ENCODE results near the gene CHST7. TPM values are rescaled to one million over a fixed set of nuclear protein-coding genes. Genes with fewer than 3 reads are reported as not detected.

The CHST7 gene
- total RNA-seq, 2 experiments from 2014 or later: 4.0 to 4.6 TPM

DNA sequence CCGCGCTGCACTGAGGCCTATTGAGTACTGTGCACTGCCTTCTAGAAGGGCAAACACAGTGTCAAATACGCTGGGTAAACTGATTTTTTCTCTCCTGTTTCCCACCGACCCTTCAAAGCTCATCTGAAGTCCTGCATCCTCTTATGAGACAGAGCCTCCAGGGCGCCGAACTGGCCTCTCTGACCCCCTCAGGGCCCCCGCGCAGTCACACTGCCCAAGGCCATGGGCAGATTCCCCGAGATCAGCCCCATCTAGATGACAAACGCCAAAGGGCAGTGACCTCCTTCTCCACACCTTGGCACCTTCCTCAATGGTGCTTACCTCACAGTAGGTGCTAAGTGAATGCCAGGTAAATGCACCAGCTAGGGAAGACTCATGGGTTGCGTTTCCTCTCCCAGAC is 34.4 kb downstream of the CHST7 start:
- no peaks in the 10 kb centered on the region for H3K36me3 ChIP-seq (ENCODE audit: insufficient read depth, low read length)
- H3K4me3 ChIP-seq (ENCODE audit: low read length): no peak overlapping the region
- no peaks in the 10 kb centered on the region for H3K9me3 ChIP-seq (ENCODE audit: control insufficient read depth in 1 of 2, insufficient read depth in 1 of 2, low read length in 2 of 2)
- no peak for TF ChIP-seq CTCF (IDR thresholded peaks at IDR 0.05)
- Mint-ChIP-seq H3K36me3 (ENCODE audit: low read depth) (no peaks in the 10 kb centered on the region), H3K27me3 (no peaks in the 10 kb centered on the region), H3K4me1 (ENCODE audit: low read depth) (peaks cover 28% of the 10 kb centered on the region), H3K27ac (no peak overlapping the region), H3K4me3 (no peak overlapping the region), H3K9me3 (no peaks in the 10 kb centered on the region)
- H3K27me3 ChIP-seq (ENCODE audit: control insufficient read depth in 1 of 2, insufficient read depth in 2 of 2, low read length in 2 of 2): no peaks in the 10 kb centered on the region
- CTCF ChIA-PET: no interaction called here
- no peak overlapping the region for H3K27ac ChIP-seq (ENCODE audit: low read depth in 1 of 2, low read length in 2 of 2)
- ATAC-seq (ENCODE audit: poor library complexity) (no peak), DNase-seq (no peak)
- POLR2A ChIA-PET: no interaction called here
- peaks cover 22% of the 10 kb centered on the region for H3K4me1 ChIP-seq (ENCODE audit: insufficient read depth, low read length)
- intact Hi-C loops (cut with DNase I, micrococcal nuclease): no loop called here

GRCh38 chrX:46610070-46610658 is 36.6 kb downstream of the CHST7 start:
- no peak overlapping the region for H3K4me3 Mint-ChIP-seq
- peak in 1 of 14 experiments; percentile 27 for DNase-seq
- ATAC-seq (ENCODE audit: poor library complexity): no peak
- H3K9me3 Mint-ChIP-seq: no peaks in the 10 kb centered on the region
- Histone ChIP-seq H3K9me3 (ENCODE audit: control insufficient read depth in 1 of 2, insufficient read depth in 1 of 2, low read length in 2 of 2) (no peaks in the 10 kb centered on the region), H3K4me1 (ENCODE audit: insufficient read depth, low read length) (peaks cover 26% of the 10 kb centered on the region), H3K27me3 (ENCODE audit: control insufficient read depth in 1 of 2, insufficient read depth in 2 of 2, low read length in 2 of 2) (no peaks in the 10 kb centered on the region), H3K36me3 (ENCODE audit: insufficient read depth, low read length) (no peaks in the 10 kb centered on the region), H3K4me3 (ENCODE audit: low read length) (no peak overlapping the region), H3K27ac (ENCODE audit: low read depth in 1 of 2, low read length in 2 of 2) (no peak overlapping the region)
- H3K36me3 Mint-ChIP-seq (ENCODE audit: low read depth): no peaks in the 10 kb centered on the region
- H3K27ac Mint-ChIP-seq: no peak overlapping the region
- POLR2A ChIA-PET: interaction anchor here (0.8 to 1.9 kb wide), 4 partner anchors 17 to 36 kb away, joined by 3 to 6 read pairs (median 3); no protein-coding TSS in a partner anchor
- no peaks in the 10 kb centered on the region for H3K27me3 Mint-ChIP-seq
- peaks cover 40% of the 10 kb centered on the region for H3K4me1 Mint-ChIP-seq (ENCODE audit: low read depth)
- intact Hi-C loops (cut with DNase I, micrococcal nuclease): no loop called here
- CTCF ChIA-PET: no interaction called here
- no peak for TF ChIP-seq CTCF (IDR thresholded peaks at IDR 0.05)

DNA sequence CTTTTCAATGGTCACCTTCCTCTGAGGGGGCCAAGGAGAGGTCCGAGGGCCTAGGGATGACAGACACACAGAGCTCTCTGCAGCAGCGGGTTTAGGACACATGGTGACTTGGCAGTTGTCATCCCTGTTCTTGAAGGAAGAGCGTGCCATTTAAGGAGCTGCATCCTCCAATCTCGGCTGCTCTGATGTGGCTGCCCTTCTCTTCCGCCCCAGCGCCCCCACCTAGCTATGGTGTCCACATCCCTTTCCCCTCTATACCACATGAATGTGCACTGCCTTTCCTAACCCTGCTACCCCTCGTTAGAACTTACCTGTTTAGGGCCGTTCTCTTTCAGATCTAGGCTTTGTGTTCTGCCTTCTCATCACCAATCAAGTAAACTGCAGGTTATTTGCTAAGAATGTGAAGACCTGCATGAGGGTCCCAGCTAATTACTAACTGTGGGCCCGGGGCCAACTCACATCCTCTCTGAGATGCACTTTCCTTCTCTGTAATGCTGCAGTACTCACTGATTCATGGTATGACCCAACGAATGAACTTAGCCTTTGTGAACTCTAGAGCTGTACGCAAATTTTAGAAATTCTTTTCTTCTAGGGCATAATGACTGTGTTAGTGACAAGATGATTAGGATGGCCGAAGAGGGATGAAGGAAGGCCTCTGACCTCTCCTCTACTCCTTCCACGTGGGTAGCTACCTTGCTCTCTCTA is 38.2 kb downstream of the CHST7 start:
- peak overlapping the region; percentile 81 for H3K4me3 Mint-ChIP-seq
- H3K4me1 Mint-ChIP-seq (ENCODE audit: low read depth): peaks cover 40% of the 10 kb centered on the region
- Histone ChIP-seq H3K27me3 (ENCODE audit: control insufficient read depth in 1 of 2, insufficient read depth in 2 of 2, low read length in 2 of 2) (no peaks in the 10 kb centered on the region), H3K9me3 (ENCODE audit: control insufficient read depth in 1 of 2, insufficient read depth in 1 of 2, low read length in 2 of 2) (no peaks in the 10 kb centered on the region), H3K36me3 (ENCODE audit: insufficient read depth, low read length) (no peaks in the 10 kb centered on the region), H3K4me3 (ENCODE audit: low read length) (peak overlapping the region; percentile 16), H3K27ac (ENCODE audit: low read depth in 1 of 2, low read length in 2 of 2) (no peak overlapping the region), H3K4me1 (ENCODE audit: insufficient read depth, low read length) (peaks cover 26% of the 10 kb centered on the region)
- CTCF ChIA-PET: interaction anchor here (0.6 kb wide), 1 partner anchor 21 kb away, joined by 3 read pairs; no protein-coding TSS in a partner anchor
- no peaks in the 10 kb centered on the region for H3K36me3 Mint-ChIP-seq (ENCODE audit: low read depth)
- H3K27me3 Mint-ChIP-seq: peaks cover 2% of the 10 kb centered on the region
- no peak for TF ChIP-seq CTCF (IDR thresholded peaks at IDR 0.05)
- intact Hi-C loops (cut with DNase I, micrococcal nuclease): no loop called here
- DNase-seq (peak in 12 of 14 experiments; percentile 3 to 77 (median 28)), ATAC-seq (ENCODE audit: poor library complexity) (peak; percentile 93)
- no peaks in the 10 kb centered on the region for H3K9me3 Mint-ChIP-seq
- peak overlapping the region; percentile 23 for H3K27ac Mint-ChIP-seq
- POLR2A ChIA-PET: interaction anchor here (0.6 to 2.0 kb wide), 10 partner anchors 16 to 50 kb away, joined by 3 to 8 read pairs (median 4); no protein-coding TSS in a partner anchor

Data from CD4-positive, alpha-beta T cell (primary cell).